H1 (cell line): ENCODE results near the gene KIF3B. TPM values are rescaled to one million over a fixed set of nuclear protein-coding genes. Genes with fewer than 3 reads are reported as not detected.

Source experiments
- CTCF ChIA-PET: fragments of 300-600 bp; sonication (Branson Sonifier 250); formaldehyde crosslinking; loops from one replicate; lab custom pipeline; 2021; ENCODE audit not compliant: partially characterized antibody; lab: Charles Lee
- POLR2A ChIA-PET: fragments of 300-600 bp; sonication (Branson Sonifier 250); formaldehyde crosslinking; loops from one replicate; lab custom pipeline; 2021; ENCODE audit warnings: inconsistent platforms; ENCODE audit not compliant: partially characterized antibody; lab: Charles Lee
- DNase-seq, 2 experiments: peaks; one replicate each; pipeline versions ENCODE4 v3.0.0 to v3.0.0-alpha.2; 2010 to 2022; ENCODE audit warnings: low spot score in 2 of 2, low read depth in 1 of 2, mixed read lengths in 1 of 2
- FAIRE-seq: peaks from 2 replicates; lab custom pipeline; 2011; peaks lifted over from hg19 to GRCh38; lab: Jason Lieb, UNC
- H2AFZ ChIP-seq: 2 replicates; pipeline ENCODE4 v1.8.1; 2012; ENCODE audit warnings: low read length, inconsistent platforms
- H2AK5ac ChIP-seq: 2 replicates; pipeline ENCODE4 v1.6.1; 2013; ENCODE audit warnings: low read depth, low read length
- H2BK120ac ChIP-seq: replicated peaks from 2 replicates; pipeline ENCODE3; 2013; ENCODE audit warnings: low read depth, low read length, inconsistent platforms
- H2BK12ac ChIP-seq: 2 replicates; pipeline ENCODE4 v1.6.1; 2013; ENCODE audit warnings: low read depth, low read length
- H2BK15ac ChIP-seq: 2 replicates; pipeline ENCODE4 v1.6.1; 2013; ENCODE audit warnings: low read length
- H2BK20ac ChIP-seq: 2 replicates; pipeline ENCODE4 v1.6.1; 2013; ENCODE audit warnings: low read length
- H2BK5ac ChIP-seq: 2 replicates; pipeline ENCODE4 v1.6.1; 2013; ENCODE audit warnings: low read depth, low read length
- H3K14ac ChIP-seq: 2 replicates; pipeline ENCODE4 v1.6.1; 2013; ENCODE audit warnings: inconsistent platforms; ENCODE audit not compliant: insufficient read length
- H3K18ac ChIP-seq: 2 replicates; pipeline ENCODE4 v1.6.1; 2013; ENCODE audit warnings: low read length; ENCODE audit errors: extremely low read depth
- H3K23ac ChIP-seq: 2 replicates; pipeline ENCODE4 v1.6.1; 2013; ENCODE audit warnings: inconsistent platforms; ENCODE audit not compliant: insufficient read length
- H3K23me2 ChIP-seq: 2 replicates; pipeline ENCODE4 v1.6.1; 2013; ENCODE audit warnings: low read depth, low read length
- H3K27ac ChIP-seq: 2 replicates; pipeline ENCODE4 v1.6.1; 2011; ENCODE audit warnings: low read depth, low read length, inconsistent platforms
- H3K27me3 ChIP-seq, 4 experiments: replicated peaks in 1 of 4; 1 replicate in 1 of 4; 2 replicates in 3 of 4; pipeline versions ENCODE4 v1.6.1 to v1.8.1; 2011 to 2013; ENCODE audit warnings: low read length in 3 of 4, mild to moderate bottlenecking in 3 of 4, inconsistent platforms in 2 of 4, mixed read lengths in 2 of 4, moderate library complexity in 1 of 4; ENCODE audit not compliant: control insufficient read depth in 3 of 4, insufficient read depth in 3 of 4; ENCODE audit errors: extremely low read depth in 1 of 4
- H3K36me3 ChIP-seq, 4 experiments: 2 replicates each; pipeline versions ENCODE4 v1.6.1 to v1.8.1; 2011 to 2013; ENCODE audit warnings: mild to moderate bottlenecking in 4 of 4, low read length in 3 of 4, moderate library complexity in 2 of 4, control low read depth in 1 of 4, inconsistent platforms in 1 of 4; ENCODE audit not compliant: insufficient read depth in 4 of 4, control insufficient read depth in 2 of 4
- H3K4ac ChIP-seq: replicated peaks from 2 replicates; pipeline ENCODE3; 2013; ENCODE audit warnings: low read length, low read depth, mixed read lengths, inconsistent platforms; ENCODE audit not compliant: insufficient read length
- H3K4me1 ChIP-seq, 4 experiments: replicated peaks in 1 of 4; 1 replicate in 1 of 4; 2 replicates in 3 of 4; pipeline versions ENCODE4 v1.6.1 to v1.8.1; 2011 to 2013; ENCODE audit warnings: low read length in 3 of 4, inconsistent platforms in 2 of 4, mixed read lengths in 1 of 4; ENCODE audit not compliant: insufficient read depth in 4 of 4, control insufficient read depth in 3 of 4
- H3K4me2 ChIP-seq, 2 experiments: 2 replicates each; pipeline versions ENCODE4 v1.6.1 to v1.8.1; 2011 to 2013; ENCODE audit warnings: low read depth in 2 of 2, low read length in 2 of 2, control low read depth in 1 of 2, inconsistent platforms in 1 of 2, mild to moderate bottlenecking in 1 of 2; ENCODE audit not compliant: insufficient read depth in 1 of 2
- H3K4me3 ChIP-seq, 4 experiments: fragments of 200-600, 300-600 bp in 1 of 4; sonication (generic), shearing (Covaris generic), sonication (Bioruptor Twin) in 1 of 4; 2 replicates each; pipeline versions ENCODE4 v1.5.1 to v1.8.1; 2011 to 2016; ENCODE audit warnings: low read length in 4 of 4, low read depth in 3 of 4, control low read depth in 2 of 4, inconsistent platforms in 2 of 4, mild to moderate bottlenecking in 2 of 4, mixed read lengths in 1 of 4, moderate library complexity in 1 of 4; ENCODE audit not compliant: insufficient read depth in 2 of 4; ENCODE audit errors: extremely low read depth in 1 of 4
- H3K56ac ChIP-seq: replicated peaks from 2 replicates; pipeline ENCODE3; 2013; ENCODE audit warnings: low read depth, mild to moderate bottlenecking, mixed read lengths, low read length, inconsistent platforms; ENCODE audit not compliant: insufficient read length
- H3K79me1 ChIP-seq: 2 replicates; pipeline ENCODE4 v1.6.1; 2013; ENCODE audit warnings: low read depth, low read length, control low read depth
- H3K79me2 ChIP-seq, 2 experiments: 2 replicates each; pipeline versions ENCODE4 v1.6.1 to v1.8.1; 2012 to 2013; ENCODE audit warnings: low read length in 2 of 2, mild to moderate bottlenecking in 2 of 2, inconsistent platforms in 1 of 2; ENCODE audit not compliant: insufficient read depth in 2 of 2, control insufficient read depth in 1 of 2
- H3K9ac ChIP-seq, 4 experiments: replicated peaks in 1 of 4; 1 replicate in 1 of 4; 2 replicates in 3 of 4; pipeline versions ENCODE4 v1.6.1 to v1.8.1; 2011 to 2013; ENCODE audit warnings: low read depth in 3 of 4, low read length in 3 of 4, control low read depth in 2 of 4, mild to moderate bottlenecking in 2 of 4, moderate library complexity in 2 of 4, inconsistent platforms in 1 of 4; ENCODE audit errors: extremely low read depth in 1 of 4
- H3K9me3 ChIP-seq, 2 experiments: 2 replicates each; pipeline versions ENCODE4 v1.6.1 to v1.8.1; 2012 to 2013; ENCODE audit warnings: mild to moderate bottlenecking in 2 of 2, moderate library complexity in 2 of 2, control low read depth in 1 of 2, inconsistent platforms in 1 of 2, low read depth in 1 of 2, low read length in 1 of 2, mixed read lengths in 1 of 2; ENCODE audit not compliant: insufficient read depth in 2 of 2
- H4K20me1 ChIP-seq, 2 experiments: replicated peaks in 1 of 2; 2 replicates each; pipeline versions ENCODE3 to v1.8.1; 2011 to 2013; ENCODE audit warnings: inconsistent platforms in 2 of 2, low read length in 2 of 2, mild to moderate bottlenecking in 1 of 2; ENCODE audit not compliant: insufficient read depth in 2 of 2, control insufficient read depth in 1 of 2
- H4K5ac ChIP-seq: 2 replicates; pipeline ENCODE4 v1.6.1; 2013; ENCODE audit warnings: low read length, low read depth, mixed read lengths, inconsistent platforms; ENCODE audit not compliant: insufficient read length
- H4K8ac ChIP-seq: 2 replicates; pipeline ENCODE4 v1.8.0; 2013; ENCODE audit warnings: mild to moderate bottlenecking, moderate library complexity, low read length, inconsistent platforms; ENCODE audit not compliant: insufficient read depth; ENCODE audit errors: extremely low read depth
- H4K91ac ChIP-seq: replicated peaks from 2 replicates; pipeline ENCODE3; 2013; ENCODE audit warnings: low read length, mixed read lengths, inconsistent platforms; ENCODE audit not compliant: insufficient read length
- CHD2 ChIP-seq: IDR thresholded peaks from 2 replicates; pipeline ENCODE4 v1.6.1; 2012; ENCODE audit warnings: low read length, improper control_type of control experiment
- E2F6 ChIP-seq: IDR thresholded peaks from 2 replicates; pipeline ENCODE4 v1.6.1; 2012; ENCODE audit warnings: inconsistent platforms
- EZH2 ChIP-seq: fragments of 200-600 bp; sonication (generic); IDR thresholded peaks from 2 replicates; pipeline ENCODE4 v1.7.1; 2012; ENCODE audit warnings: low read depth, mild to moderate bottlenecking, moderate library complexity, low read length, inconsistent platforms; ENCODE audit not compliant: severe bottlenecking
- GTF2F1 ChIP-seq: IDR thresholded peaks from 2 replicates; pipeline ENCODE4 v1.6.1; 2012; ENCODE audit warnings: low read depth, low read length, improper control_type of control experiment, borderline replicate concordance
- NANOG ChIP-seq: IDR thresholded peaks from 2 replicates; pipeline ENCODE4 v1.6.1; 2011; ENCODE audit warnings: low read length, low read depth, mild to moderate bottlenecking, inconsistent platforms; ENCODE audit not compliant: insufficient read depth, poor library complexity, severe bottlenecking
- POLR2A ChIP-seq, 2 experiments: IDR thresholded peaks; 1 replicate in 1 of 2; 2 replicates in 1 of 2; pipeline ENCODE4 v1.6.1; 2011; ENCODE audit warnings: low read depth in 2 of 2, low read length in 2 of 2, mild to moderate bottlenecking in 2 of 2; ENCODE audit errors: control extremely low read depth in 1 of 2
- POLR2AphosphoS5 ChIP-seq: IDR thresholded peaks from 2 replicates; pipeline ENCODE4 v1.6.1; 2011; ENCODE audit warnings: low read depth, low read length
- RAD21 ChIP-seq, 2 experiments: IDR thresholded peaks in 1 of 2; conservative IDR thresholded peaks in 1 of 2; 2 replicates each; pipeline ENCODE4 v1.6.1; 2011; ENCODE audit warnings: low read depth in 2 of 2, low read length in 2 of 2, improper control_type of control experiment in 1 of 2, inconsistent platforms in 1 of 2, mild to moderate bottlenecking in 1 of 2, moderate library complexity in 1 of 2
- RXRA ChIP-seq: IDR thresholded peaks from 2 replicates; pipeline ENCODE4 v1.6.1; 2011; ENCODE audit warnings: low read depth, mild to moderate bottlenecking, low read length, moderate library complexity; ENCODE audit not compliant: insufficient read depth
- TAF7 ChIP-seq: optimal IDR thresholded peaks from 2 replicates; pipeline ENCODE3; 2011; ENCODE audit warnings: low read depth, mild to moderate bottlenecking, inconsistent platforms, low read length, moderate library complexity, borderline replicate concordance
- TCF12 ChIP-seq: IDR thresholded peaks from 2 replicates; pipeline ENCODE4 v1.6.1; 2011; ENCODE audit warnings: low read depth, mild to moderate bottlenecking, low read length
- USF2 ChIP-seq: IDR thresholded peaks from 2 replicates; pipeline ENCODE4 v1.6.1; 2011; ENCODE audit warnings: low read length, improper control_type of control experiment
- WGBS, 2 experiments: shearing (Covaris generic) in 1 of 2; methylation state at CpG; one replicate each; pipeline versions ENCODE4 v1.1.6 to v1.1.7; 2013 to 2015; ENCODE audit warnings: low lambda C conversion rate in 2 of 2, mixed read lengths in 2 of 2, inconsistent platforms in 1 of 2, low coverage in 1 of 2, missing lambda C conversion rate in 1 of 2; ENCODE audit not compliant: insufficient replicate concordance in 2 of 2, insufficient coverage in 1 of 2, insufficient read length in 1 of 2; ENCODE audit errors: extremely low coverage in 1 of 2, missing lambda C conversion rate in 1 of 2; 5-methylcytosine and 5-hydroxymethylcytosine counted together
- polyA plus RNA-seq, 7 experiments: library from polyadenylated mRNA; depleted of rRNA in 3 of 7; stranded (reverse) in 5 of 7; unstranded in 2 of 7; fragments of >200 nt in 5 of 7; fragments of 200-250 nt in 2 of 7; gene quantifications; 1 replicate in 5 of 7; 2 replicates in 1 of 7; 4 replicates in 1 of 7; pipeline versions ENCODE4 v1.2.1 to v1.2.3, GENCODE V29; 2011 to 2013; ENCODE audit warnings: missing spikeins in 2 of 7, mixed read lengths in 2 of 7
- total RNA-seq: library from RNA; stranded (reverse); fragmentation: NEBNext Ultra II Directional; extraction: Animal tissue kit (Norgen Biotek cat#: 25700); gene quantifications from 2 replicates; pipeline ENCODE4 v1.2.1, GENCODE V29; 2021

Gene KIF3B
- total and polyA plus RNA-seq, 2 of the 8 experiments (the other 6 are each of a cell fraction or from before 2014, with no cell fraction given): 10.1 to 22.4 TPM

GRCh38 chr20:32370897-32371296, 93.4 kb downstream of the KIF3B start:
- DNase-seq (no peak), FAIRE-seq (no peak)
- 80% methylated on average over 2 of the region's 2 CpGs; no CpG with 5 or more reads in 1 of the 2 experiments for WGBS, 2 experiments
- Histone ChIP-seq H2BK120ac (no peak overlapping the region), H2AFZ (no peak overlapping the region), H3K79me1 (no peaks in the 10 kb centered on the region), H3K14ac (no peak overlapping the region), H3K27me3 (no peaks in the 10 kb centered on the region; a peak in 1 of 7 replicates), H3K79me2 (peaks cover 0 to 4% of the 10 kb centered on the region in 2 experiments; a peak in 1 of 4 replicates), H2BK12ac (no peak overlapping the region), H2BK20ac (no peak overlapping the region), H4K5ac (no peak overlapping the region), H3K9me3 (no peaks in the 10 kb centered on the region), H2BK15ac (no peak overlapping the region), H4K20me1 (peaks cover 10% of the 10 kb centered on the region in 2 experiments), H2AK5ac (no peak overlapping the region), H3K4me2 (no peak overlapping the region), H4K8ac (no peak overlapping the region), H3K4me3 (no peak overlapping the region), H3K36me3 (0 out of 8 replicates have a peak, but pooled peaks cover 0 to 2% (median 0%) of the 10 kb centered on the region in 4 experiments), H3K56ac (no peak overlapping the region), H2BK5ac (no peak overlapping the region), H3K23me2 (no peaks in the 10 kb centered on the region), H4K91ac (no peak overlapping the region), H3K27ac (no peak overlapping the region), H3K9ac (no peak overlapping the region), H3K4me1 (no peaks in the 10 kb centered on the region), H3K23ac (no peak overlapping the region), H3K18ac (no peak overlapping the region), H3K4ac (no peak overlapping the region)
- POLR2A ChIA-PET: interaction anchor here (0.8 to 1.6 kb wide), 2 partner anchors 12 to 447 kb away, joined by 3 to 5 read pairs; no protein-coding TSS in a partner anchor
- TF ChIP-seq POLR2AphosphoS5 (no peak), RAD21 (IDR thresholded peaks at IDR 0.05 in 1 of 2, conservative IDR thresholded peaks at IDR 0.05 in 1 of 2; ENCODE audit: low read depth in 2 of 2, low read length in 2 of 2) (no peak), RXRA (no peak), POLR2A (IDR thresholded peaks at IDR 0.05; ENCODE audit: control extremely low read depth in 1 of 2, low read depth in 2 of 2, low read length in 2 of 2) (no peak), EZH2 (no peak), USF2 (no peak), CHD2 (no peak), TAF7 (no peak), E2F6 (no peak), NANOG (no peak), GTF2F1 (no peak), TCF12 (no peak)
- CTCF ChIA-PET: interaction anchor here (1.3 kb wide), 1 partner anchor 115 kb away, joined by 3 read pairs; no protein-coding TSS in a partner anchor
